Measurements from ENCODE around the gene SAYSD1.

Gene SAYSD1

GRCh38 chr6:39108041-39108839 lies 6.7 kb downstream of the SAYSD1 start:
- DNase-seq: no peak

GRCh38 chr6:39107641-39108040 lies 7.3 kb downstream of the SAYSD1 start:
- no peak for DNase-seq

DNA sequence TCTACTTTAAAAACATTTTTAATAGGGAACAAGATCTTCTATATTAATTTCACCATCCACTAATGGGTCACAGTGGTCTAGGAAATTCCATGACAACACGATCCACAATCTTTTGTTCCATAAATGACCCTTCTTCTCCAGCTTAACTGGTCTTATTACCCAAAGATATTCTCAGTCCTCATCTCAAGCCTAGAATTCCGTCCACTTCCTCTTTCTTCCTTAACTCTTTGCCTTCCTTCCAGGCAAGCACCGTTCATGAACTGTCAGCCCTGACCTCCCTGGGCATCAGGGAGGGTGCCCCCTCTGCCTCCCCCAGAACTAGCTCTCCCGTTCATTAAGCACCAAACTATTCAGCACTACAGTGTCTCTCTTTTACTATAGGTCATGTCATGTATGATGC lies 8.0 kb downstream of the SAYSD1 start:
- DNase-seq: no peak

DNA sequence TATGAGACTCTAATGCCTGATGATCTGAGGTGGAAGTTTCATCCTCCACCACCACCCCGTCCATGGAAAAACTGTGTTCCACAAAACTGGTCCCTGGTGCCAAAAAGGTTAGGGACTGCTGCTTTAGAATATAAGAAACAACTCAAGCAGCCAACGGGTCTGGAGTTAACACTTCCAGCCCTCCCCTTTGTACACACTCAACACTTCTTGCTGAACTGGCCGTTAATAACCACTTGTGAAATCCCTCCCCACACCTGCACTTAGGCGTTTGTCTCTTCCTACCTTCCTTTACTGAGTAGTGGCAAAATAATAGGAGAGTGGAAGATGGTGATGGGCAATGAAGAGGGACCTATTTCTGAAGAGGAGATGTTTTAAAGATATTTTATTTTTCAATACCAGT lies 10.5 kb downstream of the SAYSD1 start:
- no peak for DNase-seq

DNA sequence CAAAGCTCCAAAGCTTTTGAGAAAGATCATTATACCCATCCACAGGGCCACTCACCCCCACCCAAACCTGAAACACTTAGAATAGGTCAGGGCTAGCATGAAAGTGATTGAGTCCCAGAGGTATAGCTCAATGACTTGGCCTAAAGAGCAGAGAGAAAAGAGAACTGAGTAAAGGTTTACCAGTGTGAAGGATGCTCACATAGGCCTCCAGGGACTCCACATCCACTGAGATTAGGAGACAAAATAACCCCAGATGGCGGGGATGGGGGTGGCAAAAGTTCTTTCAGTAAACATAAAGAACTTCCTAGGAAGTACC lies 12.2 kb downstream of the SAYSD1 start:
- DNase-seq: no peak

- DNase-seq: no peak
These were observed 12.7 kb downstream of the SAYSD1 start for GRCh38 chr6:39102071-39102820.

- no peak for DNase-seq
These were observed 14.6 kb downstream of the SAYSD1 start for GRCh38 chr6:39100358-39100757.

GRCh38 chr6:39095578-39095977 lies 19.4 kb downstream of the SAYSD1 start:
- DNase-seq: no peak

GRCh38 chr6:39093149-39093708 lies 21.8 kb downstream of the SAYSD1 start:
- DNase-seq: no peak

DNA sequence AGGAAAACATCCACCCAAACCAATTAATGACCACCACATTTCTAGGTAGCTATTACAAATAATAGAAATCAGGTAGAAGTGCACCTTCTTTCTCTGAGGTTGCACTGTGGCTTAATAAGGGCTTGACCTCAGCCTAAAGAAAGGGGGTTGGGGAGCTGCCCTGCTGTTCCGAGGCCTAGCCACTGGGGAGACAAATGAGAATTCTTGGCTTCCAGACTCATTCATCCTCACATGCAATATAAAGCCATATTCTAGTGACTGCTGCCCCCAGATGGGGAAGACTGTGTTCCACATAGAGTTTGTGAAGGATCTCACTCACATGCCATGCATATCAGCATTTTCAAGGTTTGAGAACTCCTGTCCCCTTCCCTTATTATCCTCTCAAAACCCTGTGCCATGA lies 22.9 kb downstream of the SAYSD1 start:
- DNase-seq: no peak

- DNase-seq: peak in 1 of 56 donors; percentile 8
These were observed 23.8 kb downstream of the SAYSD1 start for GRCh38 chr6:39091220-39091619.

GRCh38 chr6:39090036-39090435 lies 24.9 kb downstream of the SAYSD1 start:
- no peak for DNase-seq

GRCh38 chr6:39088331-39088730 lies 26.7 kb downstream of the SAYSD1 start:
- peak in 10 of 56 donors; percentile 5 to 46 (median 12) for DNase-seq

- DNase-seq: no peak
These were observed 27.8 kb downstream of the SAYSD1 start for GRCh38 chr6:39087197-39087596.

DNA sequence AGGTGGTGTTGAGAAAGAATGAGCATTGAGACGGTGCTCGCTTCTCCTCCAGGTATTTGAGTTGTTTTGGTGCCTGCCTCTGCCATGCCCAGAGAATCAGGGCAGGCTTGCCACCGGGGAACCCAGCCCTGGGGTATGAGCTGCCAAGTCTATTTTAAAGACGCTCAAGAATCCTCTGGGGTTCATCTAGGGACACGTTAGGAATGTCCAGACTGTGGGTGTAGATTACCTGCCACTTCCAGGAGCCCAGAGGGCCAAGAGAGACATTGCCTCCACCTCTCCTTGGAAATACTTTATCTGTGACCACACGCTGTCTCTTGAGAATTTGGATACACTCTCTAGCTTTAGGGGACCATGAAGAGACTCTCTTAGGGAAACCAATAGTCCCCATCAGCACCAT lies 28.3 kb downstream of the SAYSD1 start:
- DNase-seq: no peak

DNA sequence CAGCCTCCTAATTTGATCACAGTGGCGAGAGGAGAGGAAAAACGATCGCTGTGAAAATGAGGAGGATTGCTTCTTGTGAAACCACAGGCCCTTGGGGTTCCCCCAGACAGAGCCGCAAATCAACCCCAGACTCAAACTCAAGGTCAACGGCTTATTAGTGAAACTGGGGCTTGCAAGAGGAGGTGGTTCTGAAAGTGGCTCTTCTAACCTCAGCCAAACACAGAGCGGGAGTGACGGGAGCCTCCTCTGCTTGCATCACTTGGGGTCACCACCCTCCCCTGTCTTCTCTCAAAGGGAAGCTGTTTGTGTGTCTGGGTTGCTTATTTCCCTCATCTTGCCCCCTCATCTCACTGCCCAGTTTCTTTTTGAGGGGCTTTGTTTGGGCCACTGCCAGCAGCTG lies 28.7 kb downstream of the SAYSD1 start:
- no peak for DNase-seq

DNA sequence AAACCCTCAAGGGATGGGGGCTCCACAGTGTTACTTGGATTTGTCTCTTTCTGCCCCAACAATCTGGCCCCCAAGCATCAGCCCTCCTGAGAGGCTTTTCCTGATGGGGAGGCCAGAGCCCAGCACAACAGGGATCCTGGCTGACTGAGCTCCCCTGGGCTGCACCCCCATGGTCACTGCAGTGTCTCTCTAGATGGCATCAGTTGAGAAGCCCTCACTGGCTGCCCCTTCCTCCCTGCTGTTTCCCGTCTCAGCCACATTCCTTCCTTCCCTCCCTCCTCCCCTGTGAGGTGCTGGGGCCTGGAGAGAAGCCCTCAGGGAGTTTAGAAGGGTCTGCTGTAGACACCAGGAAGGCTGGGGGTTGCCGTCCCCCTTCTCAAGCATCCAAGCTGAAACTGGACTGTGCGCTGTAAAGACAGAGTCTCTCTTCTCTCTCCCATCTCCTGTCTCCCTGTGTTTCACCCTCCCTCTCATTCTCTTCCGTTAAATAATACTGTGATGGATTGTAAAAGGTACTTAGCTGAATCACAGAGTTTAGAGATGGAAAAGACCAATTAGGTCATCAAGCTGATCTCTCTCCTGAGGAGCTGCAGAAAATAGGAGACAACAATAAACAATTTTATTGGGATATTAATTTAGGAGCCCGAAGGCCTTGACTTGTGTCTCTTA lies 29.7 kb downstream of the SAYSD1 start:
- DNase-seq: no peak

DNA sequence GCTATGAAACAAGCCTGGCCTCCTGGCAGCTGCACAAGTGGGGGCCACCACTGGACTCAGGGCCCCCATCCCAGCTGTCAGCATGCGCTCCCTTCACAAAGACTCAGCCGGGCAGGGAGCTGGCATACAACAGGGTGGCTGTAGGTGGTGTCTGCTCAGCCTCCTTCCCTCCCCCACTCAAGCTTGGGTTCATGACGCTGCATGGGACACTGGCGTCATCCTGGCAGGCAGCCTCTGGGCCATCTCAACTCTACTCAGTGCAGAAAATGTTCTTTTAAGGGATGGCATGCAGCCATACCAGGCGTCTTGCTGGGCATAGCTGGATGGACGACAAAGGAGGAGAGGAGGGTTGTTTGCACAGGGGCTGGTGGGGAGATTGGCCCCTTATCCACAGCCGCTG lies 30.5 kb downstream of the SAYSD1 start:
- peak in 9 of 56 donors; percentile 3 to 59 (median 18) for DNase-seq

GRCh38 chr6:39083231-39083634 lies 31.8 kb downstream of the SAYSD1 start:
- DNase-seq: no peak

DNA sequence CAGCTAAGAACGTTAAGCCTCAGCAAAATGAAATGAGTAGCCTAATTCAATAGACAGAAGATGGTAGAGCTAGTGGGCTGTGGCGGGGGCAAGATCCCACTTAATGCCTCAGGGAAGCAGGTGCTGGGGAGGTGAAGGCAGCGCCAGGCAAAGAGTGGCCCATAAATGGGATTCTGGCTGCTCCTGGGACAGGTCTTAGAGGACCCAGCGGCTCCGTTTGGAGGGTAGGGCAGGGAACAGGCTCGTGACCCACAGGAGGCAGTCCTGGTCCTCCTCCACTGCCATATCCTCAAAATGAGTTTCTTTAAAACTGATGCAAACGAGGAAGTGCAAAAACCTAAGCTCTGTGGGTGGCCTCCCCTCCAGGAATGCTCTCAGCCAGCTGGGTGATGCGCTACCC lies 32.7 kb downstream of the SAYSD1 start:
- DNase-seq: no peak

GRCh38 chr6:39080246-39080875 lies 34.6 kb downstream of the SAYSD1 start:
- DNase-seq: no peak
